ENCODE measurements around the gene SLC51A. TPM values are rescaled to one million over a fixed set of nuclear protein-coding genes. Genes with fewer than 3 reads are reported as not detected.

Gene SLC51A
- total and polyA plus RNA-seq, 2 donors (not counting 1 experiment from before 2014, with no cell fraction given): not detected

DNA sequence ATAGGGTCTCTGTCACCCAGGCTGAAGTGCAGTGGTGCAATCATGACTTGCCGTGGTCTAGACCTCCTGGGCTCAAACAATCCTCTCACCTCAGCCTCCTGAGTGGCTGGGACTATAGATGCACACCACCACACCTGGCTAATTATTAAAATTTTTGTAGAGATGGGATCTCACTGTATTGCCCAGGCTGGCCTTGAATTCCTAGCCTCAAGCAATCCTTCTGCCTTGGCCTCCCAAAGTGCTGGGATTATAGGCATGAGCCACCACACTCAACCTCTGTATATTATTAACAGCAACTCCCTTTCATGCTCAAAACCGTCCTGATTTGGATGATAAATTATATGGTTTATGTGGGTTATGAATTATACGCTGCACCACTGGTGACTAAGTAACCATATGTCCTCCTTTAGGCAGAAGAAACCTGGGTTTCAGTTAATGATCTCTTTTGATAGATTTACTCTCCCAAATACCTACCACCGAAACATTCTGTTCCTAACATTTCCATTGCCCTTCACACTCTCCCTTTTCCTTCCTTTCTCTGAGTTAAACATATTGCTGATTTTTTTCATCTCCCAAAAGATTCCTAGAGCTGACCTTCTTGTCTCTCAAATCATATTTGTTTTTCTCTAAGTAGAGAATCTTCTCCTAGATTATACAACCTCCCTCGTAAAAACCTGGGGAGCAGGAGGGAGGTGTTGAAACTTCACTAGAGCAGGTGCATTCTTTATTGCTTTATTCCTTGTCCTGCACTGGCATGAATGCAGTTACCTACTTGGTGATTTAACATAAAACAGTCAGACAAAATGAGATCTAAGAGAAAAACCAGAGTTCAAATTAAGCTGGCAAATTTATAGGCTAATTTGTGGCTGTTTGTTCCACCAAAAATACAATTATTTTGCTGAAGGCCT, 38.3 kb downstream of the SLC51A start:
- Histone ChIP-seq H4K20me1 (ENCODE audit: control insufficient read depth, insufficient read depth, low read length, poor library complexity, severe bottlenecking) (peaks cover 4% of the 10 kb centered on the region), H3K4me1 (ENCODE audit: control insufficient read depth in 2 of 2, insufficient read depth in 2 of 2, low read length in 2 of 2) (no peaks in the 10 kb centered on the region), H3K9ac (ENCODE audit: low read length) (no peak overlapping the region), H3K27me3 (replicated peaks in 1 of 4; ENCODE audit: control extremely low read depth in 1 of 4, control insufficient read depth in 3 of 4, insufficient read depth in 4 of 4, low read length in 3 of 4) (no peaks in the 10 kb centered on the region), H3K36me3 (replicated peaks in 1 of 2; ENCODE audit: control extremely low read depth in 1 of 2, control insufficient read depth in 1 of 2, extremely low read depth in 1 of 2, insufficient read depth in 2 of 2, low read length in 1 of 2) (peaks cover 9 to 14% of the 10 kb centered on the region in 2 experiments), H3K27ac (ENCODE audit: low read length in 2 of 2) (no peak overlapping the region), H3K79me2 (ENCODE audit: control insufficient read depth, insufficient read depth, low read length) (peaks cover 7% of the 10 kb centered on the region), H3K9me3 (ENCODE audit: control extremely low read depth in 1 of 3, control insufficient read depth in 2 of 3, insufficient read depth in 1 of 3, low read length in 2 of 3) (peaks cover 0 to 4% (median 0%) of the 10 kb centered on the region in 3 donors), H2AFZ (ENCODE audit: insufficient read depth, low read depth, low read length, poor library complexity, severe bottlenecking) (no peak overlapping the region), H3K4me2 (replicated peaks; ENCODE audit: low read depth, low read length, poor library complexity, severe bottlenecking) (no peak overlapping the region), H3K4me3 (ENCODE audit: control extremely low read depth in 1 of 5, extremely low read depth in 1 of 5, insufficient read depth in 1 of 5, low read depth in 2 of 5, low read length in 4 of 5) (no peak overlapping the region)
- H3K9me3 Mint-ChIP-seq (ENCODE audit: insufficient read depth): no peaks in the 10 kb centered on the region
- no peak overlapping the region for H3K4me3 Mint-ChIP-seq
- POLR2A ChIA-PET: no interaction called here
- WGBS (ENCODE audit: insufficient coverage): no CpG with 5 or more reads among the region's 5 CpGs
- no peak for ATAC-seq (ENCODE audit: low read depth)
- H3K27me3 Mint-ChIP-seq: no peaks in the 10 kb centered on the region
- CTCF ChIA-PET: interaction anchor here (0.7 to 2.0 kb wide), 10 partner anchors 64 to 350 kb away, joined by 3 to 9 read pairs (median 4); no protein-coding TSS in a partner anchor
- TF ChIP-seq EZH2 (IDR thresholded peaks at IDR 0.05; ENCODE audit: borderline replicate concordance, insufficient read depth, low read depth, low read length, poor library complexity, severe bottlenecking) (no peak), CTCF (IDR thresholded peaks at IDR 0.05) (no peak)
- peaks cover 8% of the 10 kb centered on the region for H3K4me1 Mint-ChIP-seq
- intact Hi-C loops (cut with micrococcal nuclease): loop anchor here (5.0 to 10.0 kb wide), 4 partner anchors 63 to 430 kb away; partner anchors contain the start of gene DYNLT2B
- no peak overlapping the region for H3K27ac Mint-ChIP-seq
- no peak for DNase-seq

- Mint-ChIP-seq H3K4me3 (no peak overlapping the region), H3K9me3 (ENCODE audit: insufficient read depth) (peaks cover under 1% of the 10 kb centered on the region), H3K27me3 (no peaks in the 10 kb centered on the region), H3K4me1 (peaks cover 8% of the 10 kb centered on the region), H3K27ac (no peak overlapping the region)
- no CpG with 5 or more reads among the region's 1 CpG for WGBS (ENCODE audit: insufficient coverage)
- H3K9me3 ChIP-seq (ENCODE audit: control extremely low read depth in 1 of 3, control insufficient read depth in 2 of 3, insufficient read depth in 1 of 3, low read length in 2 of 3): peaks cover 0 to 4% (median 0%) of the 10 kb centered on the region in 3 donors
- H3K27ac ChIP-seq (ENCODE audit: low read length in 2 of 2): no peak overlapping the region
- intact Hi-C loops (cut with micrococcal nuclease): loop anchor here (10.0 kb wide), 2 partner anchors 99 to 429 kb away; no protein-coding TSS in a partner anchor
- H3K4me2 ChIP-seq (replicated peaks; ENCODE audit: low read depth, low read length, poor library complexity, severe bottlenecking): no peak overlapping the region
- H2AFZ ChIP-seq (ENCODE audit: insufficient read depth, low read depth, low read length, poor library complexity, severe bottlenecking): no peak overlapping the region
- DNase-seq: no peak
- H3K9ac ChIP-seq (ENCODE audit: low read length): no peak overlapping the region
- ChIA-PET POLR2A (no interaction called here), CTCF (interaction anchor here (0.6 to 1.4 kb wide), 5 partner anchors 65 to 252 kb away, joined by 3 to 4 read pairs (median 3); no protein-coding TSS in a partner anchor)
- H4K20me1 ChIP-seq (ENCODE audit: control insufficient read depth, insufficient read depth, low read length, poor library complexity, severe bottlenecking): no peaks in the 10 kb centered on the region
- ATAC-seq (ENCODE audit: low read depth): no peak
- no peak for TF ChIP-seq CTCF (IDR thresholded peaks at IDR 0.05)
- no peak for TF ChIP-seq EZH2 (IDR thresholded peaks at IDR 0.05; ENCODE audit: borderline replicate concordance, insufficient read depth, low read depth, low read length, poor library complexity, severe bottlenecking)
- peaks cover 6% of the 10 kb centered on the region for H3K79me2 ChIP-seq (ENCODE audit: control insufficient read depth, insufficient read depth, low read length)
- H3K27me3 ChIP-seq (replicated peaks in 1 of 4; ENCODE audit: control extremely low read depth in 1 of 4, control insufficient read depth in 3 of 4, insufficient read depth in 4 of 4, low read length in 3 of 4): no peaks in the 10 kb centered on the region
- H3K4me3 ChIP-seq (ENCODE audit: control extremely low read depth in 1 of 5, extremely low read depth in 1 of 5, insufficient read depth in 1 of 5, low read depth in 2 of 5, low read length in 4 of 5): no peak overlapping the region
- no peaks in the 10 kb centered on the region for H3K4me1 ChIP-seq (ENCODE audit: control insufficient read depth in 2 of 2, insufficient read depth in 2 of 2, low read length in 2 of 2)
- peaks cover 9 to 14% of the 10 kb centered on the region in 2 experiments for H3K36me3 ChIP-seq (replicated peaks in 1 of 2; ENCODE audit: control extremely low read depth in 1 of 2, control insufficient read depth in 1 of 2, extremely low read depth in 1 of 2, insufficient read depth in 2 of 2, low read length in 1 of 2)
These were observed 39.4 kb downstream of the SLC51A start for GRCh38 chr3:196255776-196256175.

Measured in B cell (primary cell).